Right cardiac atrium (tissue), 5 donors: ENCODE measurements around the gene ACOD1. TPM values are rescaled to one million over a fixed set of nuclear protein-coding genes. Genes with fewer than 3 reads are reported as not detected.

Experiments used
- ATAC-seq, 2 donors: fragments of 200-7000 bp; cut with Tn5 transposase; one replicate each; pipeline versions ENCODE4 v1.8.0 to v1.9.1; 2020; ENCODE audit warnings: moderate library complexity in 2 of 2, mild to moderate bottlenecking in 1 of 2
- DNase-seq, 3 donors: peaks; one replicate each; pipeline ENCODE4 v3.0.0-alpha.2; 2020
- H3K27ac ChIP-seq: one replicate; pipeline ENCODE4 v1.5.1; 2013; ENCODE audit warnings: mild to moderate bottlenecking, low read length, control low read depth, moderate library complexity
- H3K27me3 ChIP-seq: one replicate; pipeline ENCODE4 v1.6.1; 2013; ENCODE audit not compliant: control insufficient read depth, insufficient read depth
- H3K4me1 ChIP-seq: one replicate; pipeline ENCODE4 v1.6.1; 2013; ENCODE audit warnings: low read length; ENCODE audit not compliant: control insufficient read depth, insufficient read depth
- H3K4me3 ChIP-seq: one replicate; pipeline ENCODE4 v1.5.1; 2013; ENCODE audit warnings: low read length, control low read depth
- H3K9me3 ChIP-seq: one replicate; pipeline ENCODE4 v1.6.1; 2013; ENCODE audit warnings: low read length; ENCODE audit not compliant: control insufficient read depth
- WGBS: extraction: QIAGEN DNeasy Blood & Tissue Kit; methylation state at CpG from one replicate; pipeline ENCODE4 v1.1.7; 2013; 5-methylcytosine and 5-hydroxymethylcytosine counted together
- intact Hi-C, 4 donors: fragments of 100-400 bp; cut with DNase I; formaldehyde crosslinking; loops; one replicate each; pipeline versions ENCODE4 v1.11.0 to v1.14.0; 2022 to 2023
- polyA plus RNA-seq: library from polyadenylated mRNA; stranded (reverse); fragments of 200-250 nt; gene quantifications from one replicate; pipeline ENCODE4 v1.2.3, GENCODE V29; 2013
- total RNA-seq, 4 donors: library from RNA; stranded (reverse); fragmentation: NEBNext Ultra II Directional; extraction: Animal tissue kit (Norgen Biotek cat#: 25700); gene quantifications; one replicate each; pipeline ENCODE4 v1.2.1, GENCODE V29; 2021
- donor health status: healthy with polysubstance abuse.
- donor health status: DM: no; HTN: yes; CAD: no.
- donor health status: DM: no; HTN: no; CAD: no.
- donor health status: DM: no; HTN: yes; CAD: no; lungs with severe emphysema.
- donor health status: DM: yes; HTN: yes; CAD: no.

Gene ACOD1
- total and polyA plus RNA-seq, 5 donors: not detected

DNA sequence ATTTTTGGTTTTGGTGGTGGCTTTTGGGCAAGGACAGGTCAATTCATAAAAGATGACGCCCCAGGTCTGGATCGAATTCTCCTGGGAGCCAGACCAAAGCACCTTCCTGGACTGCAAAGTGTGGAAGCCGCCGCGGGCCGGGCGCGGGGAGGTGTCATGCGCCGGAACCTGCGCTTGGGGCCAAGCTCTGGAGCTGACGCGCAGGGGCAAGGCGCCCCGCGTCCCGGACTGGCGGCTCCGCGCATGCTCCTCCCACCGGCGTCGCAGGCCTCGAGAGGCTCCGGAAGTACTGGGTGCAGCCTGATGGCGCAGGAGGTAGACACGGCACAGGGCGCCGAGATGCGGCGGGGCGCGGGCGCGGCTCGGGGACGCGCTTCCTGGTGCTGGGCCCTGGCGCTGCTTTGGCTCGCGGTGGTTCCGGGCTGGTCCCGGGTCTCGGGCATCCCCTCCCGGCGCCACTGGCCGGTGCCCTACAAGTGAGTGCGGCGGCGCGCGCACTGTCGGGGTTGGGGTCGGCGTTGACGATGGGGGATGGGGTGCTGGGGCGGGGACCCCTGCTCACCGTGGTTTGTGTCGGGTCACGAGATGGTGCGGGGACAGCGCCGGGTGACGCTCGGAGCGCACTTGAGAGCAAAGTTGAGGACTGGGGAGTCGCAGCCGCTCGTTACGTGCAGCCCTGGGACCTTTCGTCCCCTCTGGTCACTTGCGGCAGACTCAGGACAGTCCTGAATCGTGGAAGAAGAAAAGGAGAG lies 43.7 kb downstream of the ACOD1 start, which contains the start of gene CLN5:
Gene CLN5 (plus strand): TSS at position 286 of the 752 bp plus-strand sequence. CDS start 18 bp downstream, at position 304.
- WGBS: 1% methylated on average over 73 of the region's 73 CpGs
- Histone ChIP-seq H3K27ac (peak within 1 kb of the TSS; percentile 61), H3K4me3 (peak within 1 kb of the TSS; percentile 56), H3K9me3 (no peaks in the 10 kb centered on the region), H3K27me3 (no peaks in the 10 kb centered on the region), H3K4me1 (peaks cover 2% of the 10 kb centered on the region)
- peak; percentile 99 for ATAC-seq
- intact Hi-C loops: no loop called here
- DNase-seq: peak; percentile 95 to 98 (median 98)

DNA sequence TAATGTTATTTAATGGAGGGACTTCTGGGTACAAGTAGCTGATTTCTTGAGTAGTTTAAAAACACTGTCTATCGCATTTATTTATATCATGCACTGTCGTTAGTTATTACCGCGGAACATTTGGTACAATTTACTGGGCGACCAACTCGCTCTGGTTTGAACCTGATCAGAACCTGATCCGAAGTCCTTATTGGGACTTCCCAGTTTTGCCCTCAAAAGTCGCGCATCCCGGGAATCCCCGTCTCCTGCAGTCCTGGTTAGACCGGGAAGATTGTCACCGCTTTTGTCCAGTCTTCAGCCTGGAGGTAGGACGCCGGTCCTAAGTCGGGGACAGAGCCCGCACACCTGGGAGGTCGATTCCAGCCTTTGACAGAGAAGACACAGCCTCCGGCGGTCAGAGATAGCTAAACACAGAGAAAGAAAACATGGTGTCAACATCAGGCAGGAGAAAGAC lies 44.3 kb downstream of the ACOD1 start:
- peak overlapping the region; percentile 51 for H3K27ac ChIP-seq
- under 1% methylated on average over 20 of the region's 20 CpGs for WGBS
- DNase-seq (peak in 1 of 3 donors; percentile 50), ATAC-seq (peak; percentile 1 to 8)
- no peaks in the 10 kb centered on the region for H3K9me3 ChIP-seq
- peak overlapping the region; percentile 56 for H3K4me3 ChIP-seq
- no peaks in the 10 kb centered on the region for H3K27me3 ChIP-seq
- peaks cover 2% of the 10 kb centered on the region for H3K4me1 ChIP-seq
- intact Hi-C loops: no loop called here

DNA sequence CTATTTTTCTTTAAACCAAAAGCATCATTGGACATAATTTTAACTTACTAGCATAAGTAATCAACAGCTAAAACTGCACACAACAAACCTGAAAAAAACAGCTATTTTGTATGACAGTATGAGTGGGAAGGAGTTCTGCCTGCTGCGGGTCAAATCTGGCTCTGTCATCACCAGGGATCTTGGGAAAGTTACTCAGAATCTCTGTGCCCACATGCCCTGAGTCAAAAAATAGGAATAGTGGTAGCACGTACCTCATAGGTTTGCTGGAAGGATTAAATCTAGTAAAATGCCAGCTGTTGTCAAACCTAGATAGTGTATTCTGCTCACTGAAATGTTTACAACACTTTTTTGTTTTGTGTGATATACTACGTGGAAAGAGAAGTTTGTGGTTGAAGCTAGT lies 44.7 kb downstream of the ACOD1 start:
- intact Hi-C loops: no loop called here
- peaks cover 2% of the 10 kb centered on the region for H3K4me1 ChIP-seq
- DNase-seq (no peak), ATAC-seq (no peak)
- H3K27me3 ChIP-seq: no peaks in the 10 kb centered on the region
- H3K9me3 ChIP-seq: no peaks in the 10 kb centered on the region
- no peak overlapping the region for H3K27ac ChIP-seq
- 40% methylated on average over 3 of the region's 3 CpGs for WGBS
- peak overlapping the region; percentile 56 for H3K4me3 ChIP-seq

DNA sequence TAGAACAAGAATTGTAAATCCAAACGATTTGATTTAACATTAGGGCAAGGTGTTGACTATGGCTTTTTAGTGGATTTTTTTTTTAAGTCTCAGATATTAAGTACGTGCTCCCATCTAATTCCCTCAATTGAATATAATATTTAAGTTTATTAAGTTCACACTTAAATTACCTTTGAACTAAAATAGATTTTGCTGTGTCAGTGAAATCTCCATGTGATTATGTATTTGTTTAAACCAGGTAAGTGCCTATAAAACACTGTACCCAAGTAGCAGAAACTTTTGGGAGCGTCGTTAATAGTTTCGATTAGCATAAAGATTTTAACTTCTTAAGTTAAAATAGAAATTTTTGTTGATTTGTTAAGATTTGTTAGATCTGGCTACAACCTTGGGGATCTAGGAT lies 45.2 kb downstream of the ACOD1 start:
- Histone ChIP-seq H3K9me3 (no peaks in the 10 kb centered on the region), H3K4me3 (no peak overlapping the region), H3K27ac (no peak overlapping the region), H3K4me1 (peaks cover 2% of the 10 kb centered on the region), H3K27me3 (no peaks in the 10 kb centered on the region)
- WGBS: 83% methylated on average over 5 of the region's 5 CpGs
- intact Hi-C loops: no loop called here
- no peak for ATAC-seq
- DNase-seq: no peak

DNA sequence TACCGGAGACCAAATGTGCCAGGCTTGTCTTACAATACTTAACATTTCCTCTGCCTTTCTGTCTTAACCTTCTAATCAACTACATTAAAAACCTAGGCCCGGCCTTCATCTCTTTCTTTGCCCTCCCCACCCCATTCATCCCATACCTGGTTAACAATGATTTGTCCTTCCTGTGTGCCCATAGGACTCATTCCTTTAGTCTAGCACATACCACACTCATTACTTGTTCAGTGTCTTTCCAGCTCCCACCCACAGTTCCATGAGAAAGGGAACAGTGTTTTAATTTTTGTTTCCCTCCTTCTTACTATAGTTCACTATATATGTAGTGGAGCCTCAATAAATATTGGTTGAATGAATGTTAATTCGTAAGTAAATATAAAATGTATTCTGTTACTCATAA lies 46.0 kb downstream of the ACOD1 start:
- Histone ChIP-seq H3K9me3 (no peaks in the 10 kb centered on the region), H3K4me3 (no peak overlapping the region), H3K27me3 (no peaks in the 10 kb centered on the region), H3K4me1 (peaks cover 2% of the 10 kb centered on the region), H3K27ac (no peak overlapping the region)
- ATAC-seq: no peak
- DNase-seq: no peak
- 95% methylated on average over 3 of the region's 3 CpGs for WGBS
- intact Hi-C loops: no loop called here

DNA sequence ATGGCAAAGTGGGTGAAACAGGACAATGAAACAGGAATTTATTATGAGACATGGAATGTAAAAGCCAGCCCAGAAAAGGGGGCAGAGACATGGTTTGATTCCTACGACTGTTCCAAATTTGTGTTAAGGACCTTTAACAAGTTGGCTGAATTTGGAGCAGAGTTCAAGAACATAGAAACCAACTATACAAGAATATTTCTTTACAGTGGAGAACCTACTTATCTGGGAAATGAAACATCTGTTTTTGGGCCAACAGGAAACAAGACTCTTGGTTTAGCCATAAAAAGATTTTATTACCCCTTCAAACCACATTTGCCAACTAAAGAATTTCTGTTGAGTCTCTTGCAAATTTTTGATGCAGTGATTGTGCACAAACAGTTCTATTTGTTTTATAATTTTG lies 52.2 kb downstream of the ACOD1 start:
- Histone ChIP-seq H3K27me3 (no peaks in the 10 kb centered on the region), H3K4me1 (peaks cover 3% of the 10 kb centered on the region)

DNA sequence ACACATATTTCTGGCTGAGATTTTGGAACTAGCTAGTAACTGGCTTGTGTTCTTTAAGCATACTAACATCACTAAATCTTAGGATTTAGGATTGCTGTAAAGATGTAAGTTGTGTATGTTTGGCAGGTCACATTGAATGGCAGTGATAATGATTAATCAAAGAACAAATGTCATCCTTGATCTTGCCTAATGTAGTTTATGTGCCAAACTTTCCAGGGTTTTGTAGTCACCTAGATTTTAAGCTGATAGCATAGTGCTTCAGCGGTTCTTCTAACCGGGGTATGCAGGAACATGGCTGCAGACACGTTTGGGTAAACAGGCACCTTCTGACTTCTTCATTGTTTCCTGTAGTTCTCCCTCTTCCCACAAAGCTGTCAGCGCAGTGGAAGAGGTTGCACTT lies 53.2 kb downstream of the ACOD1 start:
- DNase-seq: no peak
- peaks cover 3% of the 10 kb centered on the region for H3K4me1 ChIP-seq
- no peaks in the 10 kb centered on the region for H3K9me3 ChIP-seq
- no peak overlapping the region for H3K27ac ChIP-seq
- intact Hi-C loops: no loop called here
- no peaks in the 10 kb centered on the region for H3K27me3 ChIP-seq
- ATAC-seq: peak in 1 of 2 donors; percentile 26
- WGBS: 59% methylated on average over 4 of the region's 4 CpGs
- H3K4me3 ChIP-seq: no peak overlapping the region

More for the DNA sequence above, 52.2 kb downstream of the ACOD1 start:
- ATAC-seq: no peak
- intact Hi-C loops: no loop called here
- WGBS: 53% methylated on average over 1 of the region's 1 CpG
- Histone ChIP-seq H3K4me3 (no peak overlapping the region), H3K27ac (no peak overlapping the region), H3K9me3 (no peaks in the 10 kb centered on the region)
- no peak for DNase-seq

DNA sequence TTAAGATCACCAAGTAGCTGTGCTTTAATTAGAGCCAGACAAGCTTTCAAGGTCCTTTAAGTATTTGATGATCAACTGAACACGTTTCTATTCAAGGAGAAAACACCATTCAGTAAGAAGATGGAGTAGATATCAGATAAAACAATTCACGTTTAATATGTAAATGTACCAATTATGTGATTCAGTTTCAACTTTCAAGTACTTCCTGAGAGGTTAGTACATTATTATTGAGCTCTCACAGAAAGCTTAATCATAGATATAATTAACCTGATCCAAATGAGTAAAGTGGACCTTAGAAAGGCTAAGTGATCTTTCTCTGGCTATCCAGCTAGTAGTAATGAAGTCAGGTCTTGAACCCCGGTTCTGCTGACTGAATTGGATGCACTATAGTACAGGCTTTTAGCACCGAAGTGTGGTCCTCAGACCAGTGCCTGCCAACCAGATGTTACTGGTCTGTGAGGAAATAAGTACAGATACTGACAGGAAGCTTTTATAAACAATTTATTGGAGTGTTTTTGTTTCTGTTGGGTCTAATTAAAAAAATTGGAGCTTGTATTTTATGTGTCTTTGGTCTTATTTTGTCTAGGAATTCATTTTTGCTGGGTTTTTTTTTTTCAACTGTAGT lies 53.8 kb downstream of the ACOD1 start:
- H3K27me3 ChIP-seq: no peaks in the 10 kb centered on the region
- H3K4me3 ChIP-seq: no peak overlapping the region
- no peak overlapping the region for H3K27ac ChIP-seq
- WGBS: 44% methylated on average over 4 of the region's 4 CpGs
- ATAC-seq: peak; percentile 44 to 47
- intact Hi-C loops: no loop called here
- H3K4me1 ChIP-seq: peaks cover 3% of the 10 kb centered on the region
- H3K9me3 ChIP-seq: no peaks in the 10 kb centered on the region
- DNase-seq: no peak

DNA sequence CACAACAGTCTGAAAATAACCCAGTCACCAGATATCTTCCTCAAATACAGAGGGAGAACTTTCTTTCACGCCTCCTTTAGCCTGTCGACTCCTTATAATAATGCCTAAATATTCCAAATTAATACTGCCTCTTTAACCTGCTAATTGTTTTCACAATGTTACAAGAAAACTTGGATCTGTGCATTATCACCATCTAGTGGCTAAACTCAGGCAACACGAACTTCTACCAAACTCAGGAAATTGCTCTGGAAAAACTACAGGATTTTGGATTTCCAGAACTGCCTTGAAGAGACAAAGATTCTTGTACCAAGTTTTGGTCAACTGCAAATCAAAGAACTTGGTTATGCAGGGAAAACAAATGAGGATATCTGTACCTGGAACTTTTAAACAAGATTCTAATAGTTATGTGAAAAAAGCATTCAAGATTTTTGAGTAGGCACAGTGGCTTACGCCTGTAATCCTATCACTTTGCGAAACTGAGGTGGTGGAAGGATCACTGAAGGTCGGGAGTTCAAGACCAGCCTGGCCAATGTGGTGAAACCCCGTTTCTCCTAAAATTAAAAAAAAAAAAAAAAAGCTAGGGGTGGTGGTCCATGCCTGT lies 54.4 kb downstream of the ACOD1 start:
- H3K4me1 ChIP-seq: peaks cover 3% of the 10 kb centered on the region
- intact Hi-C loops: no loop called here
- 61% methylated on average over 7 of the region's 7 CpGs for WGBS

More for the DNA sequence above, 54.4 kb downstream of the ACOD1 start:
- Histone ChIP-seq H3K27ac (no peak overlapping the region), H3K27me3 (no peaks in the 10 kb centered on the region), H3K9me3 (no peaks in the 10 kb centered on the region), H3K4me3 (no peak overlapping the region)
- DNase-seq: no peak
- ATAC-seq: peak; percentile 42 to 49
